ENCODE measurements around the gene ANKRD40CL. TPM values are rescaled to one million over a fixed set of nuclear protein-coding genes. Genes with fewer than 3 reads are reported as not detected.

The ANKRD40CL gene
- total RNA-seq, 3 donors from 2014 or later: 32.2 to 96.7 (median 57.6) TPM

- Histone ChIP-seq H3K9me3 (no peaks in the 10 kb centered on the region), H3K36me3 (ENCODE audit: low read depth) (no peaks in the 10 kb centered on the region), H3K4me3 (peak overlapping the region; percentile 88), H3K4me1 (ENCODE audit: low read depth) (peaks cover 36% of the 10 kb centered on the region)
- ATAC-seq (no peak), DNase-seq (no peak)
- TF ChIP-seq, protein P1, sequence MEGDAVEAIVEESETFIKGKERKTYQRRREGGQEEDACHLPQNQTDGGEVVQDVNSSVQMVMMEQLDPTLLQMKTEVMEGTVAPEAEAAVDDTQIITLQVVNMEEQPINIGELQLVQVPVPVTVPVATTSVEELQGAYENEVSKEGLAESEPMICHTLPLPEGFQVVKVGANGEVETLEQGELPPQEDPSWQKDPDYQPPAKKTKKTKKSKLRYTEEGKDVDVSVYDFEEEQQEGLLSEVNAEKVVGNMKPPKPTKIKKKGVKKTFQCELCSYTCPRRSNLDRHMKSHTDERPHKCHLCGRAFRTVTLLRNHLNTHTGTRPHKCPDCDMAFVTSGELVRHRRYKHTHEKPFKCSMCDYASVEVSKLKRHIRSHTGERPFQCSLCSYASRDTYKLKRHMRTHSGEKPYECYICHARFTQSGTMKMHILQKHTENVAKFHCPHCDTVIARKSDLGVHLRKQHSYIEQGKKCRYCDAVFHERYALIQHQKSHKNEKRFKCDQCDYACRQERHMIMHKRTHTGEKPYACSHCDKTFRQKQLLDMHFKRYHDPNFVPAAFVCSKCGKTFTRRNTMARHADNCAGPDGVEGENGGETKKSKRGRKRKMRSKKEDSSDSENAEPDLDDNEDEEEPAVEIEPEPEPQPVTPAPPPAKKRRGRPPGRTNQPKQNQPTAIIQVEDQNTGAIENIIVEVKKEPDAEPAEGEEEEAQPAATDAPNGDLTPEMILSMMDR (IDR thresholded peaks at IDR 0.05): no peak
- intact Hi-C loops (cut with DNase I, micrococcal nuclease): no loop called here
These were observed 47.2 kb downstream of the ANKRD40CL start for GRCh38 chr17:50719924-50720794.

GRCh38 chr17:50719144-50719923 is 48.0 kb downstream of the ANKRD40CL start, which contains the start of gene LUC7L3:
Gene LUC7L3 (plus strand): TSS chr17:50719603. CDS start chr17:50719733, 130 bp downstream.
- intact Hi-C loops (cut with DNase I, micrococcal nuclease): no loop called here
- no peaks in the 10 kb centered on the region for H3K9me3 ChIP-seq
- peak; percentile 98 for ATAC-seq

GRCh38 chr17:50715471-50715870 is 51.8 kb downstream of the ANKRD40CL start:
- no peaks in the 10 kb centered on the region for H3K36me3 ChIP-seq (ENCODE audit: low read depth)
- H3K9me3 ChIP-seq: no peaks in the 10 kb centered on the region
- TF ChIP-seq, protein P1 (IDR thresholded peaks at IDR 0.05): no peak
- H3K4me3 ChIP-seq: no peak overlapping the region
- intact Hi-C loops (cut with DNase I, micrococcal nuclease): no loop called here
- no peaks in the 10 kb centered on the region for H3K4me1 ChIP-seq (ENCODE audit: low read depth)
- DNase-seq: no peak
- no peak for ATAC-seq

More at GRCh38 chr17:50719144-50719923, 48.0 kb downstream of the ANKRD40CL start, which contains the start of gene LUC7L3:
- H3K4me1 ChIP-seq (ENCODE audit: low read depth): peaks cover 29% of the 10 kb centered on the region
- TF ChIP-seq, protein P1 (IDR thresholded peaks at IDR 0.05): no peak
- peak within 1 kb of the TSS; percentile 88 for H3K4me3 ChIP-seq
- DNase-seq: peak; percentile 95 to 97 (median 96)
- no peaks in the 10 kb centered on the region for H3K36me3 ChIP-seq (ENCODE audit: low read depth)

GRCh38 chr17:50712641-50713040 is 54.7 kb downstream of the ANKRD40CL start:
- Histone ChIP-seq H3K4me3 (no peak overlapping the region), H3K9me3 (no peaks in the 10 kb centered on the region), H3K36me3 (ENCODE audit: low read depth) (no peaks in the 10 kb centered on the region), H3K4me1 (ENCODE audit: low read depth) (peaks cover 12% of the 10 kb centered on the region)
- intact Hi-C loops (cut with DNase I, micrococcal nuclease): no loop called here
- DNase-seq: no peak
- TF ChIP-seq, protein P1 (IDR thresholded peaks at IDR 0.05): no peak
- ATAC-seq: no peak

Small RNA genes within 50 kb of the gene (microRNA-seq; reads per million reads assigned to microRNA genes)
- not detected for gene MIR8059

Other genes with a start within 250 kb of the ANKRD40CL start
- 10 to 100 TPM; 16.2 to 40.0 (median 27.4) TPM for gene EPN3, start 234.8 kb downstream of the ANKRD40CL start, total RNA-seq
- 10 to 100 TPM; 54.3 to 95.3 (median 65.4) TPM for gene SPATA20, start 220.3 kb downstream of the ANKRD40CL start, total RNA-seq
- gene CACNA1G, start 206.8 kb downstream of the ANKRD40CL start, total RNA-seq: under 1 TPM; 0.07 to 0.32 (median 0.12) TPM
- 100 to 1,000 TPM; 166 to 453 (median 211) TPM for gene ABCC3, start 132.6 kb downstream of the ANKRD40CL start, total RNA-seq
- 10 to 100 TPM; 26.8 to 86.0 (median 29.6) TPM for gene ANKRD40, start 59.6 kb downstream of the ANKRD40CL start, total RNA-seq
- gene LUC7L3, start 47.9 kb downstream of the ANKRD40CL start, total RNA-seq: 100 to 1,000 TPM in 2 of 3 donors, 10 to 100 TPM in 1; 91.0 to 122 (median 114) TPM
- gene WFIKKN2, start 68.1 kb upstream of the ANKRD40CL start, total RNA-seq: under 1 TPM; 0.07 to 0.76 (median 0.17) TPM
- gene TOB1, start 98.8 kb upstream of the ANKRD40CL start, total RNA-seq: 100 to 1,000 TPM; 120 to 156 (median 128) TPM